H1 (cell line): ENCODE measurements around the gene TMEM272. TPM values are rescaled to one million over a fixed set of nuclear protein-coding genes. Genes with fewer than 3 reads are reported as not detected.

Source experiments
- ATF3 ChIP-seq: IDR thresholded peaks from 2 replicates; pipeline ENCODE4 v1.6.1; 2011; ENCODE audit warnings: low read depth, mild to moderate bottlenecking, low read length; ENCODE audit not compliant: insufficient read depth
- BRCA1 ChIP-seq: IDR thresholded peaks from 2 replicates; pipeline ENCODE4 v1.6.1; 2012; ENCODE audit warnings: low read depth, low read length, improper control_type of control experiment
- HDAC6 ChIP-seq: IDR thresholded peaks from one replicate; pipeline ENCODE4 v1.7.1; 2012; ENCODE audit warnings: low read depth, mild to moderate bottlenecking, inconsistent platforms, low read length, moderate library complexity
- KDM1A ChIP-seq: fragments of 200-600, 300-600 bp; sonication (generic); IDR thresholded peaks from 2 replicates; pipeline ENCODE4 v1.7.1; 2016; ENCODE audit warnings: mild to moderate bottlenecking, low read length, borderline replicate concordance
- RXRA ChIP-seq: IDR thresholded peaks from 2 replicates; pipeline ENCODE4 v1.6.1; 2011; ENCODE audit warnings: low read depth, mild to moderate bottlenecking, low read length, moderate library complexity; ENCODE audit not compliant: insufficient read depth
- SAP30 ChIP-seq: fragments of 300-600 bp; sonication (generic); IDR thresholded peaks from 2 replicates; pipeline ENCODE4 v1.7.1; 2012; ENCODE audit warnings: low read length, moderate library complexity, mild to moderate bottlenecking, inconsistent platforms; ENCODE audit not compliant: insufficient read depth, insufficient replicate concordance
- YY1 ChIP-seq: IDR thresholded peaks from 2 replicates; pipeline ENCODE4 v1.6.1; 2011; ENCODE audit warnings: low read depth, mild to moderate bottlenecking, low read length
- polyA plus RNA-seq, 7 experiments: library from polyadenylated mRNA; depleted of rRNA in 3 of 7; stranded (reverse) in 5 of 7; unstranded in 2 of 7; fragments of >200 nt in 5 of 7; fragments of 200-250 nt in 2 of 7; gene quantifications; 1 replicate in 5 of 7; 2 replicates in 1 of 7; 4 replicates in 1 of 7; pipeline versions ENCODE4 v1.2.1 to v1.2.3, GENCODE V29; 2011 to 2013; ENCODE audit warnings: missing spikeins in 2 of 7, mixed read lengths in 2 of 7
- total RNA-seq: library from RNA; stranded (reverse); fragmentation: NEBNext Ultra II Directional; extraction: Animal tissue kit (Norgen Biotek cat#: 25700); gene quantifications from 2 replicates; pipeline ENCODE4 v1.2.1, GENCODE V29; 2021
- TF ChIP-seq, protein P1 (sequence below): fragments of 300-600 bp; sonication (generic); IDR thresholded peaks from 2 replicates; pipeline ENCODE4 v1.7.1; 2012; ENCODE audit warnings: low read length, moderate library complexity, mild to moderate bottlenecking, inconsistent platforms; ENCODE audit not compliant: insufficient replicate concordance
- TF ChIP-seq, protein P2 (sequence below): IDR thresholded peaks from 2 replicates; pipeline ENCODE4 v1.6.1; 2012; ENCODE audit warnings: inconsistent platforms

The TMEM272 gene
- total and polyA plus RNA-seq, 2 of the 8 experiments (the other 6 are each of a cell fraction or from before 2014, with no cell fraction given) = 0.05 TPM; not detected in 1

GRCh38 chr13:51844862-51845573 is at the start of gene TMEM272 (continued):
- TF ChIP-seq, protein P1, sequence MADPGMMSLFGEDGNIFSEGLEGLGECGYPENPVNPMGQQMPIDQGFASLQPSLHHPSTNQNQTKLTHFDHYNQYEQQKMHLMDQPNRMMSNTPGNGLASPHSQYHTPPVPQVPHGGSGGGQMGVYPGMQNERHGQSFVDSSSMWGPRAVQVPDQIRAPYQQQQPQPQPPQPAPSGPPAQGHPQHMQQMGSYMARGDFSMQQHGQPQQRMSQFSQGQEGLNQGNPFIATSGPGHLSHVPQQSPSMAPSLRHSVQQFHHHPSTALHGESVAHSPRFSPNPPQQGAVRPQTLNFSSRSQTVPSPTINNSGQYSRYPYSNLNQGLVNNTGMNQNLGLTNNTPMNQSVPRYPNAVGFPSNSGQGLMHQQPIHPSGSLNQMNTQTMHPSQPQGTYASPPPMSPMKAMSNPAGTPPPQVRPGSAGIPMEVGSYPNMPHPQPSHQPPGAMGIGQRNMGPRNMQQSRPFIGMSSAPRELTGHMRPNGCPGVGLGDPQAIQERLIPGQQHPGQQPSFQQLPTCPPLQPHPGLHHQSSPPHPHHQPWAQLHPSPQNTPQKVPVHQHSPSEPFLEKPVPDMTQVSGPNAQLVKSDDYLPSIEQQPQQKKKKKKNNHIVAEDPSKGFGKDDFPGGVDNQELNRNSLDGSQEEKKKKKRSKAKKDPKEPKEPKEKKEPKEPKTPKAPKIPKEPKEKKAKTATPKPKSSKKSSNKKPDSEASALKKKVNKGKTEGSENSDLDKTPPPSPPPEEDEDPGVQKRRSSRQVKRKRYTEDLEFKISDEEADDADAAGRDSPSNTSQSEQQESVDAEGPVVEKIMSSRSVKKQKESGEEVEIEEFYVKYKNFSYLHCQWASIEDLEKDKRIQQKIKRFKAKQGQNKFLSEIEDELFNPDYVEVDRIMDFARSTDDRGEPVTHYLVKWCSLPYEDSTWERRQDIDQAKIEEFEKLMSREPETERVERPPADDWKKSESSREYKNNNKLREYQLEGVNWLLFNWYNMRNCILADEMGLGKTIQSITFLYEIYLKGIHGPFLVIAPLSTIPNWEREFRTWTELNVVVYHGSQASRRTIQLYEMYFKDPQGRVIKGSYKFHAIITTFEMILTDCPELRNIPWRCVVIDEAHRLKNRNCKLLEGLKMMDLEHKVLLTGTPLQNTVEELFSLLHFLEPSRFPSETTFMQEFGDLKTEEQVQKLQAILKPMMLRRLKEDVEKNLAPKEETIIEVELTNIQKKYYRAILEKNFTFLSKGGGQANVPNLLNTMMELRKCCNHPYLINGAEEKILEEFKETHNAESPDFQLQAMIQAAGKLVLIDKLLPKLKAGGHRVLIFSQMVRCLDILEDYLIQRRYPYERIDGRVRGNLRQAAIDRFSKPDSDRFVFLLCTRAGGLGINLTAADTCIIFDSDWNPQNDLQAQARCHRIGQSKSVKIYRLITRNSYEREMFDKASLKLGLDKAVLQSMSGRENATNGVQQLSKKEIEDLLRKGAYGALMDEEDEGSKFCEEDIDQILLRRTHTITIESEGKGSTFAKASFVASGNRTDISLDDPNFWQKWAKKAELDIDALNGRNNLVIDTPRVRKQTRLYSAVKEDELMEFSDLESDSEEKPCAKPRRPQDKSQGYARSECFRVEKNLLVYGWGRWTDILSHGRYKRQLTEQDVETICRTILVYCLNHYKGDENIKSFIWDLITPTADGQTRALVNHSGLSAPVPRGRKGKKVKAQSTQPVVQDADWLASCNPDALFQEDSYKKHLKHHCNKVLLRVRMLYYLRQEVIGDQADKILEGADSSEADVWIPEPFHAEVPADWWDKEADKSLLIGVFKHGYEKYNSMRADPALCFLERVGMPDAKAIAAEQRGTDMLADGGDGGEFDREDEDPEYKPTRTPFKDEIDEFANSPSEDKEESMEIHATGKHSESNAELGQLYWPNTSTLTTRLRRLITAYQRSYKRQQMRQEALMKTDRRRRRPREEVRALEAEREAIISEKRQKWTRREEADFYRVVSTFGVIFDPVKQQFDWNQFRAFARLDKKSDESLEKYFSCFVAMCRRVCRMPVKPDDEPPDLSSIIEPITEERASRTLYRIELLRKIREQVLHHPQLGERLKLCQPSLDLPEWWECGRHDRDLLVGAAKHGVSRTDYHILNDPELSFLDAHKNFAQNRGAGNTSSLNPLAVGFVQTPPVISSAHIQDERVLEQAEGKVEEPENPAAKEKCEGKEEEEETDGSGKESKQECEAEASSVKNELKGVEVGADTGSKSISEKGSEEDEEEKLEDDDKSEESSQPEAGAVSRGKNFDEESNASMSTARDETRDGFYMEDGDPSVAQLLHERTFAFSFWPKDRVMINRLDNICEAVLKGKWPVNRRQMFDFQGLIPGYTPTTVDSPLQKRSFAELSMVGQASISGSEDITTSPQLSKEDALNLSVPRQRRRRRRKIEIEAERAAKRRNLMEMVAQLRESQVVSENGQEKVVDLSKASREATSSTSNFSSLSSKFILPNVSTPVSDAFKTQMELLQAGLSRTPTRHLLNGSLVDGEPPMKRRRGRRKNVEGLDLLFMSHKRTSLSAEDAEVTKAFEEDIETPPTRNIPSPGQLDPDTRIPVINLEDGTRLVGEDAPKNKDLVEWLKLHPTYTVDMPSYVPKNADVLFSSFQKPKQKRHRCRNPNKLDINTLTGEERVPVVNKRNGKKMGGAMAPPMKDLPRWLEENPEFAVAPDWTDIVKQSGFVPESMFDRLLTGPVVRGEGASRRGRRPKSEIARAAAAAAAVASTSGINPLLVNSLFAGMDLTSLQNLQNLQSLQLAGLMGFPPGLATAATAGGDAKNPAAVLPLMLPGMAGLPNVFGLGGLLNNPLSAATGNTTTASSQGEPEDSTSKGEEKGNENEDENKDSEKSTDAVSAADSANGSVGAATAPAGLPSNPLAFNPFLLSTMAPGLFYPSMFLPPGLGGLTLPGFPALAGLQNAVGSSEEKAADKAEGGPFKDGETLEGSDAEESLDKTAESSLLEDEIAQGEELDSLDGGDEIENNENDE = no peak
- TF ChIP-seq BRCA1 = no peak
- TF ChIP-seq SAP30 = no peak
- TF ChIP-seq HDAC6 = no peak
- TF ChIP-seq, protein P2, sequence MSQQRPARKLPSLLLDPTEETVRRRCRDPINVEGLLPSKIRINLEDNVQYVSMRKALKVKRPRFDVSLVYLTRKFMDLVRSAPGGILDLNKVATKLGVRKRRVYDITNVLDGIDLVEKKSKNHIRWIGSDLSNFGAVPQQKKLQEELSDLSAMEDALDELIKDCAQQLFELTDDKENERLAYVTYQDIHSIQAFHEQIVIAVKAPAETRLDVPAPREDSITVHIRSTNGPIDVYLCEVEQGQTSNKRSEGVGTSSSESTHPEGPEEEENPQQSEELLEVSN = peak; percentile 84
- no peak for TF ChIP-seq ATF3
- peak; percentile 96 for TF ChIP-seq YY1
- TF ChIP-seq RXRA = no peak
- TF ChIP-seq KDM1A = no peak
